ENCODE data around the gene WBP2. TPM values are rescaled to one million over a fixed set of nuclear protein-coding genes. Genes with fewer than 3 reads are reported as not detected.

The WBP2 gene
- total RNA-seq, 2 donors from 2014 or later: 88.9 to 125 TPM

DNA sequence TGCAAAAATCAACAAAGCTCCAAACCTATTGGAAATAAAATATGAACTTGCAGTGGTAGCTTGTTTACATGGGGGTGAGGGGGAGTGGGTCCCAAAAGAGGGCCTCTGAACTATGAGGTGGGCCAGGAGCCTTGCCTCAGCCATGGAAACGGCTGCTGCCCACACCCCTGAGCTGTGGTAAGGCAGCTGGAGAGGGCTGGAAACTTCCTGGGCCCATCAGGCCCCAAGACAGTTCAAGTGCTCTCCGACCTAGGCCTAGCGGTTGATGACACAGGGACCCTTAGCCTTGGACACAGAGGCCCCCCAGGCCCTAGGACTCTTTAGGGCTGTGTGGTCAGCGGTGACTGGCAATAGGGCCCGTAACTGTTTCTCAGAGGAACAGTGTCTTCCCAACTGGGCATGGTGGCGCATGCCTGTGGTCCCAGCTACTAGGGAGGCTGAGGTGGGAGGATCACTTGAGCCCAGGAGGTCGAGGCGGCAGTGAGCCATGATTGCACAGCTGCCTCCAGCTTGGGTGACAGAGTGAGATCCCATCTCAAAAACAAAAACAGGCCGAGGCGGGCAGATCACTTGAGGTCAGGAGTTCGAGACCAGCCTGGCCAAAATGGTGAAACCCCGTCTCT lies 29.3 kb downstream of the WBP2 start:
- Histone ChIP-seq H3K27ac (no peak overlapping the region), H3K4me3 (no peak overlapping the region), H3K36me3 (no peaks in the 10 kb centered on the region), H3K27me3 (replicated peaks; ENCODE audit: insufficient read depth) (no peaks in the 10 kb centered on the region), H3K4me1 (replicated peaks) (peaks cover 7% of the 10 kb centered on the region), H3K9me3 (no peaks in the 10 kb centered on the region)
- no peak for TF ChIP-seq POLR2AphosphoS5 (IDR thresholded peaks at IDR 0.05)
- TF ChIP-seq POLR2A (IDR thresholded peaks at IDR 0.05): no peak
- TF ChIP-seq, protein P1, sequence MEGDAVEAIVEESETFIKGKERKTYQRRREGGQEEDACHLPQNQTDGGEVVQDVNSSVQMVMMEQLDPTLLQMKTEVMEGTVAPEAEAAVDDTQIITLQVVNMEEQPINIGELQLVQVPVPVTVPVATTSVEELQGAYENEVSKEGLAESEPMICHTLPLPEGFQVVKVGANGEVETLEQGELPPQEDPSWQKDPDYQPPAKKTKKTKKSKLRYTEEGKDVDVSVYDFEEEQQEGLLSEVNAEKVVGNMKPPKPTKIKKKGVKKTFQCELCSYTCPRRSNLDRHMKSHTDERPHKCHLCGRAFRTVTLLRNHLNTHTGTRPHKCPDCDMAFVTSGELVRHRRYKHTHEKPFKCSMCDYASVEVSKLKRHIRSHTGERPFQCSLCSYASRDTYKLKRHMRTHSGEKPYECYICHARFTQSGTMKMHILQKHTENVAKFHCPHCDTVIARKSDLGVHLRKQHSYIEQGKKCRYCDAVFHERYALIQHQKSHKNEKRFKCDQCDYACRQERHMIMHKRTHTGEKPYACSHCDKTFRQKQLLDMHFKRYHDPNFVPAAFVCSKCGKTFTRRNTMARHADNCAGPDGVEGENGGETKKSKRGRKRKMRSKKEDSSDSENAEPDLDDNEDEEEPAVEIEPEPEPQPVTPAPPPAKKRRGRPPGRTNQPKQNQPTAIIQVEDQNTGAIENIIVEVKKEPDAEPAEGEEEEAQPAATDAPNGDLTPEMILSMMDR (IDR thresholded peaks at IDR 0.05): no peak
- 92% methylated on average over 12 of the region's 12 CpGs for WGBS
- no peak for DNase-seq (ENCODE audit: low spot score)
- intact Hi-C loops (cut with DNase I): no loop called here

DNA sequence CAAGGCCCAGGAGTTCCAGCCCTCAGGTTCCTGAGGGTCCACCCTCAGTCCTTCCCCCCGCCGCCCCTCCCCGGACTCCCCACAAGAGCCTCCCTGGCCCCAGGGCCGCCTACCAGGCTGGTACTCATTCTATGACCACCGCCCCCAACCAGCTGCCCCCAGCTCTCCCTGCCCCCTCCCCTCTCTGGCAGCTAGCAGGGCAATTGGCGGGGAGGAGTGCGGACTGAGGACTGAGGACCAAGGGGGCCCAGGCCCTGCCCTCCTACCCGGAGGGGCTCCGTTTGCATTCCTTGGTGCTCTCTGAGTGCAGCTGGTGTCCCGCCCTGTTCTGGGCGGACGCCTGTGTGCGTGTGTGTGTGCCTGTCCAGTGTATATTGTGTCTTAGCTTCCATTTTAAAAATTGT lies 30.0 kb downstream of the WBP2 start:
- no peaks in the 10 kb centered on the region for H3K9me3 ChIP-seq
- H3K27ac ChIP-seq: no peak overlapping the region
- 77% methylated on average over 13 of the region's 13 CpGs for WGBS
- DNase-seq (ENCODE audit: low spot score): no peak
- TF ChIP-seq POLR2AphosphoS5 (IDR thresholded peaks at IDR 0.05) (no peak), POLR2A (IDR thresholded peaks at IDR 0.05) (no peak)
- TF ChIP-seq, protein P1 (IDR thresholded peaks at IDR 0.05): no peak
- peaks cover under 1 to 3% of the 10 kb centered on the region in 2 donors for H3K36me3 ChIP-seq
- no peak overlapping the region for H3K4me3 ChIP-seq
- peaks cover 7% of the 10 kb centered on the region for H3K4me1 ChIP-seq (replicated peaks)
- intact Hi-C loops (cut with DNase I): no loop called here
- no peaks in the 10 kb centered on the region for H3K27me3 ChIP-seq (replicated peaks; ENCODE audit: insufficient read depth)

- Histone ChIP-seq H3K36me3 (peaks cover 6 to 7% of the 10 kb centered on the region in 2 donors), H3K27ac (no peak overlapping the region), H3K4me3 (no peak overlapping the region), H3K4me1 (replicated peaks) (peaks cover 7% of the 10 kb centered on the region), H3K27me3 (replicated peaks; ENCODE audit: insufficient read depth) (no peaks in the 10 kb centered on the region), H3K9me3 (no peaks in the 10 kb centered on the region)
- no peak for DNase-seq (ENCODE audit: low spot score)
- intact Hi-C loops (cut with DNase I): no loop called here
- WGBS: 56% methylated on average over 2 of the region's 2 CpGs
- TF ChIP-seq POLR2A (IDR thresholded peaks at IDR 0.05) (no peak), POLR2AphosphoS5 (IDR thresholded peaks at IDR 0.05) (no peak)
- TF ChIP-seq, protein P1 (IDR thresholded peaks at IDR 0.05): no peak
These were observed 30.5 kb downstream of the WBP2 start for GRCh38 chr17:75824666-75825065.

- intact Hi-C loops (cut with DNase I): no loop called here
- no peak for DNase-seq (ENCODE audit: low spot score)
- Histone ChIP-seq H3K9me3 (no peaks in the 10 kb centered on the region), H3K27me3 (replicated peaks; ENCODE audit: insufficient read depth) (no peaks in the 10 kb centered on the region), H3K27ac (no peak overlapping the region), H3K36me3 (peaks cover 9 to 10% of the 10 kb centered on the region in 2 donors), H3K4me3 (no peak overlapping the region), H3K4me1 (replicated peaks) (peaks cover 7% of the 10 kb centered on the region)
- TF ChIP-seq, protein P1 (IDR thresholded peaks at IDR 0.05): no peak
- no peak for TF ChIP-seq POLR2A (IDR thresholded peaks at IDR 0.05)
- TF ChIP-seq POLR2AphosphoS5 (IDR thresholded peaks at IDR 0.05): no peak
- 86% methylated on average over 13 of the region's 13 CpGs for WGBS
These were observed 31.0 kb downstream of the WBP2 start for GRCh38 chr17:75824050-75824552.

Data from prostate gland (tissue), 2 donors.